WTC11 (cell line): ENCODE results near the gene SLC22A7.

Experiments used
- ATF3 ChIP-seq: sonication (generic); formaldehyde crosslinking; conservative IDR thresholded peaks from 2 replicates; pipeline ENCODE4 v1.8.1; 2022; ENCODE audit warnings: mild to moderate bottlenecking, missing genetic modification reagents
- JUN ChIP-seq: sonication (generic); formaldehyde crosslinking; IDR thresholded peaks from 2 replicates; pipeline ENCODE4 v1.8.0; 2023; ENCODE audit warnings: mild to moderate bottlenecking, missing genetic modification reagents
- PREB ChIP-seq: sonication (generic); formaldehyde crosslinking; IDR thresholded peaks from 2 replicates; pipeline ENCODE4 v1.8.1; 2022; ENCODE audit warnings: mild to moderate bottlenecking, missing genetic modification reagents, moderate library complexity, borderline replicate concordance
- ZNF219 ChIP-seq: sonication (generic); formaldehyde crosslinking; IDR thresholded peaks from 2 replicates; pipeline ENCODE4 v1.8.0; 2023; ENCODE audit warnings: missing genetic modification reagents, mild to moderate bottlenecking, borderline replicate concordance

DNA sequence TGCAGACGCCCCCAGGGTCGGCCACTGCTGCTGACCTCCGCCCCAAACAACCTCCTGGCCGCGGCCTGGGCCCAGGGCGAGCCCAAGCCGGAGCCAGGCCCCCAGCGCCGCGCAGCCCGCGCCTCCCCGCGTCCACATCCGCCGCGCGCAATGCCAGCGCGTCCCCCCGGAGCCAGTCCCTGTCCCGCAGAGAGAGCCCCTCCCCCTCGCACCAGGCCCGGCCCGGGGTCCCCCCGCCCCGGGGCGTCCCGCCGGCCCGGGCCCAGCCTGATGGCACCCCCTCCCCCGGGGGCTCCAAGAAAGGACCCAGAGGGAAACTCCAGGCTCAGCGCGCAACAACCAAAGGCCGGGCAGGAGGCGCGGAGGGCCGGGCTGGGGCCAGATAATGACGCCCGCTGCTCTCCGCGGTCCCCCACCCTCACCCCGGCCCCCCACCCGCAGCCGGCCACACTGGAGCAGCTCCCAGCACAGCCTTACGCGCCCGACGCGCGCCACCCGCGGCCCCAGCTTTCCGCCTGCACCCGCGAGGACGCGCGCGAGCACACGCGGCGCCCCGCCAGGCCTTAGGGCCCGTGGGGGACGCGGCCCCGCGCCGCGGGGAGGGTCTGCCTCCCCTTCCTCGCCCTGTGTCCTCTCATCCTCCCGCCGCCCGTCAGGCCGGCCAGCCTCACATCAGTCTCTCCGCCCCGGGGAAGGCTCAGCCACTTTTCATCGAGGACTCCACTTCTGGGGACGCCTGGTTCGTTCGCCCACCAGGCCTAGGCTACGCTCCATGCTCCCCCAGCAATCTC, 12.9 kb upstream of the SLC22A7 start:
- TF ChIP-seq PREB (CRISPR knock-in tag) (no peak), JUN (CRISPR knock-in tag) (no peak), ATF3 (CRISPR knock-in tag) (no peak), ZNF219 (CRISPR knock-in tag) (no peak)
